Mucosa of descending colon (tissue), 3 donors: ENCODE measurements around the gene ZMIZ1. TPM values are rescaled to one million over a fixed set of nuclear protein-coding genes. Genes with fewer than 3 reads are reported as not detected.

ENCODE experiments used
- ATAC-seq: fragments of 200-7000 bp; cut with Tn5 transposase; one replicate; pipeline ENCODE4 v1.9.1; 2020; ENCODE audit warnings: mild to moderate bottlenecking, moderate library complexity
- DNase-seq, 3 donors: peaks; one replicate each; pipeline ENCODE4 v3.0.0-alpha.2; 2020
- H3K36me3 ChIP-seq: fragments of 200-600 bp; one replicate; pipeline ENCODE4 v1.8.0; 2021; ENCODE audit warnings: low read depth, mild to moderate bottlenecking
- H3K4me1 ChIP-seq: fragments of 200-600 bp; one replicate; pipeline ENCODE4 v1.8.0; 2021; ENCODE audit warnings: low read depth, mild to moderate bottlenecking
- H3K4me3 ChIP-seq: fragments of 200-600 bp; one replicate; pipeline ENCODE4 v1.8.0; 2021; ENCODE audit warnings: mild to moderate bottlenecking
- H3K9me3 ChIP-seq: fragments of 200-600 bp; one replicate; pipeline ENCODE4 v1.8.0; 2021; ENCODE audit warnings: mild to moderate bottlenecking
- CTCF ChIP-seq: fragments of 200-600 bp; IDR thresholded peaks from one replicate; pipeline ENCODE4 v1.8.0; 2022; ENCODE audit warnings: antibody characterized with exemption, mild to moderate bottlenecking
- intact Hi-C, 2 donors: fragments of 100-400 bp; cut with DNase I in 1 of 2; cut with micrococcal nuclease in 1 of 2; formaldehyde crosslinking; loops; one replicate each; pipeline versions ENCODE4 v1.11.0 to v1.11.1; 2022; cut with DNase I, micrococcal nuclease
- total RNA-seq, 3 donors: library from RNA; stranded (reverse); fragmentation: NEBNext Ultra II Directional in 2 of 3; extraction: Animal tissue kit (Norgen Biotek cat#: 25700) in 2 of 3; gene quantifications; one replicate each; pipeline versions ENCODE4 v1.2.1 to v1.2.4, GENCODE V29; 2021 to 2023
- donor health status: DM: no; HTN: no; CAD: no; lungs with moderate emphysema.
- donor health status: DM: no; HTN: no; CAD: no.
- donor health status: DM: no; HTN: yes; CAD: no.

ZMIZ1 gene
- total RNA-seq, 3 donors from 2014 or later: 61.4 to 103 (median 89.1) TPM

DNA sequence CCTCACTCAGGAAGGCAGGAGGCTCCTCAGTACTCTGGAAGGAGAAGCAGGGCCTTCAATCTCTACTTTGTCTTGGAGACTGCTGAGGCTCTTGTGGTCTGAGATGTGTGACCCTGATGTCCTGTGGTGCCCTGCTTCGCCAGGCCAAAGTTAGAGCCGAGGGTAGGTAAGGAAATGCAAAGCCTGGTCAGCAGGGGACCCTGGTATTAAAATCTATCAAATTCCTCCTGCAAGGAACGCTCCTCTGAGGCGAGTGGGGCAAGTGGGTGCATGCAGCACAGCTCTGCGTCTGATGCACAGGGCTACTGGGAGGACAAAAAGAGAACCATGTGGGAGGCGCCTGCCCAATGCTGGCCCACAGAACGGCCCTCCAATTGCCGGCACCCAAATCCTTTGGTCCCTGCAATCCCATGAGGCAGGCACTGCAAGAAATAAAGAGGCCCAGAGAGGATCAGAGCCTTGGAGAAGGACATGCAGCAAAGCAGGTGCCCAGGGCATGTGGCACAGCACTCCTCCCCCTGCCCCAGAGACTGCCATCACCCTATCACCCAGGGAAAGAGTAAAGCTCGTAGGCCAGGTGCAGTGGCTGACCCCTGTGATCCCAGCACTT, 23.1 kb upstream of the ZMIZ1 start:
- peaks cover 30% of the 10 kb centered on the region for H3K4me1 ChIP-seq
- no peak for ATAC-seq
- H3K4me3 ChIP-seq: no peak overlapping the region
- H3K9me3 ChIP-seq: no peaks in the 10 kb centered on the region
- no peak for TF ChIP-seq CTCF
- no peaks in the 10 kb centered on the region for H3K36me3 ChIP-seq
- DNase-seq: peak in 2 of 3 donors; percentile 12 to 22
- intact Hi-C loops: no loop called here

- no peak for TF ChIP-seq CTCF
- H3K4me3 ChIP-seq: no peak overlapping the region
- intact Hi-C loops: no loop called here
- peaks cover 32% of the 10 kb centered on the region for H3K4me1 ChIP-seq
- ATAC-seq: no peak
- DNase-seq: peak in 2 of 3 donors; percentile 17 to 19
- no peaks in the 10 kb centered on the region for H3K36me3 ChIP-seq
- no peaks in the 10 kb centered on the region for H3K9me3 ChIP-seq
Measured at GRCh38 chr10:79046326-79046725, 22.4 kb upstream of the ZMIZ1 start.

GRCh38 chr10:79046741-79047583, 21.8 kb upstream of the ZMIZ1 start:
- Histone ChIP-seq H3K9me3 (no peaks in the 10 kb centered on the region), H3K36me3 (no peaks in the 10 kb centered on the region), H3K4me1 (peaks cover 32% of the 10 kb centered on the region), H3K4me3 (no peak overlapping the region)
- peak; percentile 13 to 45 (median 35) for DNase-seq
- no peak for TF ChIP-seq CTCF
- intact Hi-C loops: no loop called here
- peak; percentile 2 for ATAC-seq

GRCh38 chr10:79047584-79047874, 21.2 kb upstream of the ZMIZ1 start:
- no peak overlapping the region for H3K4me3 ChIP-seq
- no peaks in the 10 kb centered on the region for H3K36me3 ChIP-seq
- H3K9me3 ChIP-seq: no peaks in the 10 kb centered on the region
- DNase-seq (peak in 1 of 3 donors; percentile 8), ATAC-seq (no peak)
- intact Hi-C loops: no loop called here
- peaks cover 32% of the 10 kb centered on the region for H3K4me1 ChIP-seq
- TF ChIP-seq CTCF: no peak

DNA sequence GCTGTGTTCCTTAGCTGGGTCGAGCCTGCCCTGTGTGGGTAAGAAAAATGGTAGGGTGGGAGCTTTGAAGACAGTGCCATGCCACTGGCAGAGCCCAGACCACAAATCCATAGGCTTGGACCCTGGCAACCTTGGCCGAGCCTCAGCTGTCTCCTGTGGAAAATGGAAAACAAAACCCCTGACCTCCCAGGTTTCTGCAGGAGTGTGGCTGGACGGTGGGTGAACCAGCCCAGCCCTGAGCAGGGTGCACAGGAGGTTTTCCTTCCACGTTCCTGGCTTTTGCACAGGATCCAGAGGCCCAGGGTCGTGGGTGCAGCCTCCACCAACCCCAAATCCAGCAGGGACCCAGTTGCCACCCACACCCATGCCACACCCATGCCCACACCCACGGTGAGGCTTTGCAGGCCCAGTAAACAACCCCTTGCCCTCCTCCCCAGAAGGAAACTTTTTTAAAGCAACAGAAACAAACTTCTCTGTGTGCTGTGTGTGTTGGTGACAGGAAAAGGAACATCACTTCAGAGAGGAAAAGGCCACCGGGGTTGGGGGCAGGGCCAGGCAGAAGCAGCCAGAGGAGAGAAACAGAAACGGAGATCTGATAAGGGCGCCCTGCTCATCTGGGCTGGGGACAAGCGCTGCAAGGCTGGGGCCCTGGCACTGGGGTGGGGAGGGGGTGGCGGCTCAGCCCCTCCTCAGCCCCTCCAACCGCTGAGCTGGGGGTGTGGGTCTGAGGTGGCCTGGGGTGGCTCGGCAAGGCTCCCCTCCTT, 20.7 kb upstream of the ZMIZ1 start:
- TF ChIP-seq CTCF: no peak
- intact Hi-C loops: no loop called here
- Histone ChIP-seq H3K9me3 (no peaks in the 10 kb centered on the region), H3K4me3 (no peak overlapping the region), H3K36me3 (no peaks in the 10 kb centered on the region), H3K4me1 (peaks cover 32% of the 10 kb centered on the region)
- peak; percentile 57 for ATAC-seq
- peak; percentile 55 to 75 (median 61) for DNase-seq
